Chondrocyte (in vitro differentiated cells): ENCODE measurements around the gene MAP2. TPM values are rescaled to one million over a fixed set of nuclear protein-coding genes. Genes with fewer than 3 reads are reported as not detected.

Experiments
- DNase-seq: peaks from one replicate; pipeline ENCODE4 v3.0.0; 2021; ENCODE audit warnings: mixed read lengths, low spot score
- H3K27ac Mint-ChIP-seq: one replicate; pipeline ENCODE4 v1.8.0; 2021; ENCODE audit warnings: mild to moderate bottlenecking, moderate library complexity, mixed read lengths; ENCODE audit not compliant: unreplicated experiment
- H3K27me3 Mint-ChIP-seq: 2 replicates; pipeline ENCODE4 v1.8.0; 2021; ENCODE audit warnings: low read depth, mixed read lengths
- H3K36me3 Mint-ChIP-seq: 2 replicates; pipeline ENCODE4 v1.8.0; 2021; ENCODE audit warnings: low read depth, mixed read lengths
- H3K4me1 Mint-ChIP-seq: 2 replicates; pipeline ENCODE4 v1.8.0; 2021; ENCODE audit warnings: low read depth, mild to moderate bottlenecking, mixed read lengths
- H3K4me3 Mint-ChIP-seq: one replicate; pipeline ENCODE4 v1.8.0; 2021; ENCODE audit warnings: mild to moderate bottlenecking, moderate library complexity, mixed read lengths; ENCODE audit not compliant: unreplicated experiment
- H3K9me3 Mint-ChIP-seq: 2 replicates; pipeline ENCODE4 v1.8.0; 2021; ENCODE audit warnings: low read depth, mixed read lengths
- CTCF ChIP-seq: fragments of 200-600 bp; sonication (generic); IDR thresholded peaks from 2 replicates; pipeline ENCODE4 v1.5.0; 2021; ENCODE audit warnings: antibody characterized with exemption, mild to moderate bottlenecking, moderate library complexity
- total RNA-seq: library from RNA; stranded (reverse); gene quantifications from 3 replicates; pipeline ENCODE4 v1.2.1, GENCODE V29; 2021

The MAP2 gene
- total RNA-seq, 1 donor from 2014 or later = 13.9 TPM

GRCh38 chr2:209768557-209768956 is 344.7 kb downstream of the MAP2 start:
- no peak for DNase-seq
- no peak for TF ChIP-seq CTCF
- no peak overlapping the region for H3K4me3 Mint-ChIP-seq
- H3K36me3 Mint-ChIP-seq = no peaks in the 10 kb centered on the region
- H3K27ac Mint-ChIP-seq = no peak overlapping the region
- peaks cover 19% of the 10 kb centered on the region for H3K27me3 Mint-ChIP-seq
- H3K4me1 Mint-ChIP-seq = peaks cover 4% of the 10 kb centered on the region
- no peaks in the 10 kb centered on the region for H3K9me3 Mint-ChIP-seq

GRCh38 chr2:209771474-209772289 is 347.8 kb downstream of the MAP2 start, which contains the start of gene UNC80:
Gene UNC80 (plus strand): TSS chr2:209771832. CDS start chr2:209772073, 241 bp downstream.
- Mint-ChIP-seq H3K27ac (no peak within 1 kb of the TSS), H3K4me3 (peak within 1 kb of the TSS; percentile 68), H3K36me3 (no peaks in the 10 kb centered on the region), H3K9me3 (no peaks in the 10 kb centered on the region), H3K27me3 (peaks cover 23% of the 10 kb centered on the region), H3K4me1 (peaks cover 4% of the 10 kb centered on the region)
- no peak for TF ChIP-seq CTCF
- peak; percentile 93 for DNase-seq

GRCh38 chr2:209772290-209772685 is 348.4 kb downstream of the MAP2 start:
- TF ChIP-seq CTCF = no peak
- no peak overlapping the region for H3K27ac Mint-ChIP-seq
- H3K27me3 Mint-ChIP-seq = peaks cover 23% of the 10 kb centered on the region
- no peaks in the 10 kb centered on the region for H3K9me3 Mint-ChIP-seq
- no peaks in the 10 kb centered on the region for H3K36me3 Mint-ChIP-seq
- H3K4me1 Mint-ChIP-seq = peaks cover 4% of the 10 kb centered on the region
- DNase-seq = no peak
- no peak overlapping the region for H3K4me3 Mint-ChIP-seq

GRCh38 chr2:209773377-209773776 is 349.5 kb downstream of the MAP2 start:
- H3K27me3 Mint-ChIP-seq = peaks cover 20% of the 10 kb centered on the region
- no peak for DNase-seq
- no peak overlapping the region for H3K4me3 Mint-ChIP-seq
- H3K36me3 Mint-ChIP-seq = no peaks in the 10 kb centered on the region
- TF ChIP-seq CTCF = no peak
- H3K4me1 Mint-ChIP-seq = peaks cover 4% of the 10 kb centered on the region
- H3K27ac Mint-ChIP-seq = no peak overlapping the region
- no peaks in the 10 kb centered on the region for H3K9me3 Mint-ChIP-seq
